IPS-NIHi7 (cell line): ENCODE data around the gene LANCL3.
A peak's percentile ranks its signal among the peaks of the same experiment; 100 is the strongest.
"Not testable (repeated sequence)": the region's sequence is repeated elsewhere in the genome, so short reads cannot be mapped to it uniquely, and the experiment has no call there.

Experiments
- DNase-seq: peaks from one replicate; pipeline ENCODE4 v3.0.0; 2012; ENCODE audit warnings: mixed read lengths; ENCODE audit errors: extremely low spot score

Gene LANCL3

GRCh38 chrX:37613933-37614332 lies 42.5 kb downstream of the LANCL3 start:
- no peak for DNase-seq

DNA sequence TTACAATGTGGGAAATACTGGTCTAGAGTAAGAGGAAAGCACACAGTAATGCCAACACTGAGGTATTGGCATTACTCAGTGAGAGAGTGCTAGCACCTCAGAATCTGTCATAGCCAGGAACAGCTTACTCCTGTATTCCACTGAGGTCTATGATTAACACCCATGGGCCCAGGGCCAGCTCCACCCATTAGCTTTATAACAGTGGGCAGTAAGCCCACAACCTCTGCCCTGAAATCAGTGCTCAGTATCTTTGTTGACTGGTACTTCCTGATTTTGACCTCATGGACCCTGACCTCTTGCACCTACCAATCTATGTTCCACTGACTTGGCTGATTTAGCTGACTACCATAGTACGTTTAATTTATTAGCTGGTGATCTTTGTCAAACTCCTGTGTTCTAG lies 56.1 kb downstream of the LANCL3 start:
- DNase-seq, result no peak

DNA sequence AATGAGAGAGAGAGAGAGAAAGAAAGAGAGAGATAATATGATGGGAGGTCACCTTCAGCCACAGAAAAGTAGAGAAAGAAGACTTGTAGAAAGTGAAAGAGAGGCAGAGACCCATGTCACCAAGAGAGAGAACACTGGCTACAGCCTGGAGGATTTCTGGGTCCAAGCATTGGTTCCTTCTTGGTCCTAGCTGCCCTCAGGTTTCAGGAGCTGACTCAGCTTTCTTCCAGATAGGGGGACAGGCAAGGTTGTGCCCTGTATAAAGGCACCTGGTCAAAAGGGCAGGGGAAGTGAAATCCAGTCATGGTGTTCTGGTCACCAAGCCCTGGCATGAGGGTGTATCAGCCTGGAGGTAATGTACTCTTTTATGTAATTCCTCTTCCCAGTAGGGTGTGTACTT lies 66.6 kb downstream of the LANCL3 start:
- DNase-seq, result no peak

GRCh38 chrX:37640142-37640541 lies 68.7 kb downstream of the LANCL3 start:
- no peak for DNase-seq

DNA sequence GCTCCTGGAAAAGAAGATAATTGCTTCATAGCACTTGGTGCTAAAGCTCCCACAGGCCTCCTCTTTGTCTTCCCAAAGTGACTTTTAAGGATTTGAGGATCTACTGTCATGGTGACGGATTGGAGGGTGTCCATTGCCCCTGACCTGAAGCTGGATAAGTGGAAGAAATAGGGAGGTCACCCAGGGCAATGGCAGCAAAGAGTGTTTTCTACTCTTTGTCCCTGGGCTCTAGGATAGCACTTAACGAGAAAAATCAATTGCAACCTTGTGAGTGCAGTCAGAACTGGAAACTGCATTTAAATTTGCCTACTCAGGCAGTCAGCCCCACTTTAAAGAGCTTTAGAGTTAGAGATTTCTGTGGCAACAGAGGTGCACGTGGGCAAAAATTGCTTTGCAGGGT lies 70.4 kb downstream of the LANCL3 start:
- DNase-seq, result no peak

DNA sequence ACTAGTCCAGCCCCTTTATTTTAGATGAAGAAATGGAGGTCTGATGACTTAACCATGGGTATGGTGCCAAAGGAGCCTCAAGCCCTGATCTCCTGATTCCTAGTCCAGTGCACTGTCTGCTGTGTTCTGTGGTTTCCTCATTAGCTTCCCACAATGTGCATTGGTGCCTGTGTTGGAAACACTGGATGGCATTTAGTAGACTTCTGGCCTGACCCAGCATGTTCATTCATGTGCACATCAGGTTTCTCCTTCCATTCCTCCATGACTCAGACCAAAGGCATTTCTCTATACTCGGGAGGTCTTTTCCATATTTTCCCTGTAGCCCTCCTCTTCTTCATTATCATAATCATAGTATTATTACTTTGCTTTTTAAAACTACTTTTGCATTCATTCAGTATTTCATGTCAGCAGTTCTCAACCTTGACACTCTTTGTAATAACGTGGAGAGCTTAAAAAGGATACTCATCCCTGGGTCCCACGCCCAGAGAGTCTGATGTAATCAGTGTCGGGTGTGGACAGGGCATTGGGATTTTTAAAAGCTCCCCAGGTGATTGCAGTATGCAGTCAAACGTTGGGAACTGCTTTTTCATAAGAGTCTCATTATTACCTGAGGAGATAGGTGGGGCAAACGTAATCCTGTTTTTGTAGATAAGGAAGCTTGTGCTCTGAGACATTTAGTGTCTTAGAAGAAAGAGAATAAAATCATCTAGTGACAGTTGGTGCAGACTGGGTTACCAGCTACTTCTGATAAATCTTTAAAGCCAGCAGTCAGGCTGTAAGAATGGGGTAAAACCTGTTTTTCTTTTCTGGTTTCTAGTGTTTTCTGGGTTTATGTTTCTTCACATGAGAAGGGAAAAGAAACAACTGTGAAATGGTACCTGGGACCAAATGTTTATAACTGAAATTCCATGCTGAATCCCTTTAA lies 73.2 kb downstream of the LANCL3 start:
- no peak for DNase-seq

GRCh38 chrX:37646254-37646653 lies 74.8 kb downstream of the LANCL3 start:
- DNase-seq, result peak; percentile 24

DNA sequence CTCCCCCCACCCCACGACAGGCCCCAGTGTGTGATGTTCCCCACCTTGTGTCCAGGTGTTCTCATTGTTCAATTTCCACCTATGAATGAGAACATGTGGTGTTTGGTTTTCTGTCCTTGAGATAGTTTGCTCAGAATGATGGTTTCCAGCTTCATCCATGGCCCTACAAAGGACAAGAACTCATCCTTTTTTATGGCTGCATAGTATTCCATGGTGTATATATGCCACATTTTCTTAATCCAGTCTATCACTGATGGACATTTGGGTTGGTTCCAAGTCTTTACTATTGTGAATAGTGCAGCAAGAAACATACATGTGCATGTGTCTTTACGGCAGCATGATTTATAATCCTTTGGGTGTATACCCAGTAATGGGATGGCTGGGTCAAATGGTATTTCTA lies 79.4 kb downstream of the LANCL3 start:
- not testable (repeated sequence) for DNase-seq

DNA sequence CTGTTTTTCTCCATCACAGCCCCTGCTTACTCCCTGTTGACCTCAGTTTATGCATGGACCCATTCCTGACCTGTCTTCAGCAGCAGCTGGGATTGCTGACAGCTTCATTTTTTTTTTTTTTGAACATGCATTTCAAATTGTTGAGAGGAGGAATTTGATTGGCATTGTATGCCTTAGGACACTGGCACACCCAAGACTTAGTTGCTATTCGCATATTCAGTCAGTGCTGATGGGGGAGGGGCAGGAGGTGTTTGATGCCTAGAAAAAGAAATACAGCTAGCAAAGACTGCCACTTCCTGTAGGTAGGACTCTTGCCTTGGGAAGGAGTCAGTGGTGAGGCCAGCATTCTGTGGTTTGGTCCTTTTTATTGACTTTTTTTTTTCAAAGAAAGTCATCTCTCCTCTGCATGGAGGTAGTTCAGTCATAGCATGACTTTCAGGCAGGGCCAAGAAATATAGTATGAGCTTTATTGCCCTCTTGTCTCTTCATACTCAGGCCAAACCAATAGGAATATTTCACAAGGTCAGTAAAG lies 80.5 kb downstream of the LANCL3 start:
- DNase-seq, result no peak

GRCh38 chrX:37652589-37653231 lies 81.2 kb downstream of the LANCL3 start:
- DNase-seq, result no peak

- DNase-seq, result no peak
Measured at GRCh38 chrX:37653397-37654085, 82.1 kb downstream of the LANCL3 start.

DNA sequence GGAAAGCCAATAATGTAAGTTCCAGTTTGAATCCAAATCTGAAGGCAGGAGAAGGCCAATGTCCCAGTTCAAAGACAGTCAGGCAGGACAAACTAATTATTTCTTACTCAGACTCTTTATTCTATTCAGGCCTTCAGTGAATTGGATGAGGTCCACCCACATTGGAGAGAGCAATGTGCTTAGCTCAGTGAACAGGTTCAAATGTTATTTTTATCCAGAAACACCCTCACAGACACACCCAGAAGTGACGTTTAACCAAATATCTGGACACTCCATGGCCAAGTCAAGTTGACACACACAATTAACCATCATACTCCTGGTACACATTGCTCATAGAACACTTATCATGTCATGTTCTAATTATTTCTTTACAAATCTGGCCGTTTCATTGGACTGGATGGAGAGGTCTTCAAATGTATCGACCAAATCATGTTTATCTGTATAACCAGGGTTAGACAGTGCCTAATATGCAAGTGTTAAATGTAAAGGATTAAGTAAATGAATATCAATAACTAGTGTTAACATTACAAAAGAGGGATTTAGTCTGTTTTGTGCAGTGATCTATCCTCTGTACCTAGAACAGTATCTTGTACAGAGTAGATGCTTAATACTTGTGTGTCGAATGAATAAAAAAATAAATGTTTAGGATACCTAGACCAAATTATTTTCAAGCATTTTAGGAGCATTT lies 87.0 kb downstream of the LANCL3 start:
- DNase-seq, result no peak

DNA sequence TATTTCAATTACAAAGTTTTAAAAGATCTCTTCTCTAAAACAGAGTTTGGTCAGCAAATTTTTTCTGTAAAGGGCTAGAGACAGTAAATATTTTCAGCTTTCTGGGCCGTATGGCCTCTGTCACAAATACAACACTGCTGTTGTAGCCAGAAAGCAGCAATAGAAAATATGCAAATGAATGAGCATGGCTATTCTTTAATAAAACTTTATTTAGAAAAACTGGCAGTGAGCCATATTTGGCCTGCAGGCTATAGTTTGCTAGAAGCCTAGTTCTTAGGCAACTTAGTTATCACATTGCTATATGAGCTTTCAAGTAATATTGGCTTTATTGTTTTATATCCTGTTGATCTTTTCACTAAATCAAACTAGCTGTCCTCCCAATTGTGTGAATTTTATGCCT lies 87.6 kb downstream of the LANCL3 start:
- no peak for DNase-seq

- no peak for DNase-seq
Measured at GRCh38 chrX:37662181-37662580, 90.7 kb downstream of the LANCL3 start.

DNA sequence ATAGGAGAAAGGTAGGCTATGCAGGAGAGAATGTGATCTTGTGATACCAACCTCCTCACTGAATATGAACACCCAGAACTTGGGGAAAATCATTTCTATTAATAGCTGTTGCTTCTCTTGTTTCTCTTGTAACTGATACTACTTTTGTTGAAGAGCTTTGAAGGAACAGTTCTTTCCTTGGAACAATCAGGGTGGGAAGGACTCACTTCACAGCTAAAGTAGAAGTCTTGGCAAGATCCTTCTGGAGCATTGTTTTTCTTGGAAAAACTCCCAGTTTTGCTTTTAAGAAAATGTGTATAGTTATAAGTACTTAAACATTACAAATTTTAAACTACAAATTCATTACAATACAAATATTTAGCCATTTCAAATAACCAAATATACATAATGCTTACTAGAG lies 95.1 kb downstream of the LANCL3 start:
- no peak for DNase-seq

DNA sequence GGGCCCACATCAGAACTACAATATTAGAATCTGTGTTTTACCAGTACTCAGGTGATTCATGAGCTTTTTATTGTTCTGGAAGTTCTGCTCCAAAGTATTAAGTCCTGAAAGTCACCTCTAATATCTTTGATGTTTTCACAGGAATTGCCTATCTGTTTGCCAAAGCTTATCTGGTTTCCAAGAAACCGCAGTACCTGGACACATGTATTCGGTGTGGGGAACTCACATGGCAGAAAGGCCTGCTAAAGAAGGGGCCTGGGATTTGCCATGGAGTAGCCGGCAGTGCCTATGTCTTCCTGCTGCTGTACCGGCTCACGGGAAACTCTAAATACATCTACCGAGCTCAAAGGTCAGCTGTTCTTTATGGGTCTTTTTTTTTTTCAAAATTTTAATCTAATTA lies 95.7 kb downstream of the LANCL3 start:
- no peak for DNase-seq

GRCh38 chrX:37672563-37672962 lies 101.1 kb downstream of the LANCL3 start:
- DNase-seq, result no peak

DNA sequence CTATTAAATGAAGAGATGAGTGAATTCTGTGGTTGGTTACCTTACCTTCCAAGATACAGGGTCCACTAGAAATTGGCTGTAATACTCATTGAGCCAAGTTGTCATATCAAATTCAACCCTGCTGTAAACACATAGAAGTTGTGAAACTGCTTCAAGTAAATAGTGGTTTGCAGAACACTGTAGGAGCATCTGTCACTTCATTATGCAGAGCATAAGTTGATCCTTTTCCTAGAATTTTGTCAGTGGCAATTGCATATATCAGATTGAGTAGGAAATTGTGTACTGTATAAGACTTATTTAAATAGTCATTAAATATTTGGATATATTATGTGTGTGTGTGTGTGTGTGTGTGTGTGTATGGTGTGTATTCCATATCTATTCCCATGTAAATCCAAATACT lies 105.3 kb downstream of the LANCL3 start:
- DNase-seq, result no peak

GRCh38 chrX:37677243-37677642 lies 105.8 kb downstream of the LANCL3 start:
- DNase-seq, result no peak

- DNase-seq, result no peak
Measured at GRCh38 chrX:37677765-37678164, 106.3 kb downstream of the LANCL3 start.

DNA sequence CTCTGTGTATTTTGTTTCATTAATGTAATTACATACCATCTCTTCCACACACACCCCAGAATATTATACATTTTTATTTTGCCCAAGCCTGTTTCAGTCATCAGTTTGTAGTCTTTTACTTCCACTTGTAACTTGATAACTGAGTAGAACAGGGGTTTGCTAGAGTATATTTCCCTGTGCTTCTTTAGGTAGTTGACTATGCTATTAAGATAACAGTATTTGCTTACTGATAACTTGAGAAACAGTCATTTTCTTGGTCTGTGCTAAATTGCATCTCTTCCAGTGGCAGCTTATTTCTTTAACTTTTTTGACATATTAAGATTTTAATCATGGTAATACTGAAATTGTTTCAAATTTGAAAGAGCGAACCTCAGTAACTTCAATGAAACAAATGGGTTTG lies 107.1 kb downstream of the LANCL3 start:
- no peak for DNase-seq

- DNase-seq, result no peak
Measured at GRCh38 chrX:37679230-37679629, 107.8 kb downstream of the LANCL3 start.
